ENCODE measurements around the gene SYTL3. TPM values are rescaled to one million over a fixed set of nuclear protein-coding genes. Genes with fewer than 3 reads are reported as not detected.

The SYTL3 gene
- total and polyA plus RNA-seq, 2 experiments from 2014 or later = 9.9 to 11.4 TPM

GRCh38 chr6:158715330-158716311 lies 65.8 kb downstream of the SYTL3 start:
- TF ChIP-seq CTCF (IDR thresholded peaks at IDR 0.05; ENCODE audit: low read depth, low read length) = no peak
- no peak overlapping the region for H3K4me3 ChIP-seq
- no peaks in the 10 kb centered on the region for H3K27me3 ChIP-seq
- peak in 1 of 2 donors; percentile 70 for DNase-seq (ENCODE audit: low read depth in 1 of 2, low spot score in 1 of 2)
- peak overlapping the region; percentile 94 for H3K27ac ChIP-seq
- peaks cover 51% of the 10 kb centered on the region for H3K4me1 ChIP-seq (ENCODE audit: low read depth)
- no peaks in the 10 kb centered on the region for H3K36me3 ChIP-seq
- H3K9me3 ChIP-seq (ENCODE audit: low read depth) = no peaks in the 10 kb centered on the region

GRCh38 chr6:158717341-158718330 lies 67.8 kb downstream of the SYTL3 start:
- Histone ChIP-seq H3K4me1 (ENCODE audit: low read depth) (peaks cover 51% of the 10 kb centered on the region), H3K4me3 (no peak overlapping the region), H3K9me3 (ENCODE audit: low read depth) (no peaks in the 10 kb centered on the region), H3K27me3 (no peaks in the 10 kb centered on the region), H3K27ac (peak overlapping the region; percentile 80), H3K36me3 (no peaks in the 10 kb centered on the region)
- TF ChIP-seq CTCF (IDR thresholded peaks at IDR 0.05; ENCODE audit: low read depth, low read length) = no peak
- DNase-seq (ENCODE audit: low read depth in 1 of 2, low spot score in 1 of 2) = no peak

- H3K27me3 ChIP-seq = no peaks in the 10 kb centered on the region
- peaks cover 44% of the 10 kb centered on the region for H3K4me1 ChIP-seq (ENCODE audit: low read depth)
- H3K4me3 ChIP-seq = no peak overlapping the region
- no peaks in the 10 kb centered on the region for H3K9me3 ChIP-seq (ENCODE audit: low read depth)
- peak; percentile 53 to 78 for DNase-seq (ENCODE audit: low read depth in 1 of 2, low spot score in 1 of 2)
- TF ChIP-seq CTCF (IDR thresholded peaks at IDR 0.05; ENCODE audit: low read depth, low read length) = peak; percentile 79
- no peaks in the 10 kb centered on the region for H3K36me3 ChIP-seq
- H3K27ac ChIP-seq = peak overlapping the region; percentile 80
Measured at GRCh38 chr6:158718461-158719046, 68.7 kb downstream of the SYTL3 start.

GRCh38 chr6:158722176-158722729 lies 72.4 kb downstream of the SYTL3 start:
- H3K4me1 ChIP-seq (ENCODE audit: low read depth) = peaks cover 22% of the 10 kb centered on the region
- no peak for TF ChIP-seq CTCF (IDR thresholded peaks at IDR 0.05; ENCODE audit: low read depth, low read length)
- H3K4me3 ChIP-seq = no peak overlapping the region
- no peaks in the 10 kb centered on the region for H3K27me3 ChIP-seq
- H3K36me3 ChIP-seq = no peaks in the 10 kb centered on the region
- H3K27ac ChIP-seq = no peak overlapping the region
- no peaks in the 10 kb centered on the region for H3K9me3 ChIP-seq (ENCODE audit: low read depth)
- no peak for DNase-seq (ENCODE audit: low read depth in 1 of 2, low spot score in 1 of 2)

- no peak for DNase-seq (ENCODE audit: low read depth in 1 of 2, low spot score in 1 of 2)
- no peak overlapping the region for H3K4me3 ChIP-seq
- no peak for TF ChIP-seq CTCF (IDR thresholded peaks at IDR 0.05; ENCODE audit: low read depth, low read length)
- peaks cover 4% of the 10 kb centered on the region for H3K4me1 ChIP-seq (ENCODE audit: low read depth)
- no peaks in the 10 kb centered on the region for H3K9me3 ChIP-seq (ENCODE audit: low read depth)
- no peaks in the 10 kb centered on the region for H3K36me3 ChIP-seq
- H3K27ac ChIP-seq = peak overlapping the region; percentile 39
- no peaks in the 10 kb centered on the region for H3K27me3 ChIP-seq
Measured at GRCh38 chr6:158725704-158726103, 75.8 kb downstream of the SYTL3 start.
